ENCODE results near the gene CNOT4.

CNOT4 gene

GRCh38 chr7:135328053-135328452 is 181.8 kb downstream of the CNOT4 start:
- no peak for TF ChIP-seq TCF12 (IDR thresholded peaks at IDR 0.05; ENCODE audit: low read depth)

- TF ChIP-seq YY1 (IDR thresholded peaks at IDR 0.05; ENCODE audit: low read depth): no peak
- TF ChIP-seq TEAD4 (IDR thresholded peaks at IDR 0.05): no peak
- TF ChIP-seq TAF1 (IDR thresholded peaks at IDR 0.05; ENCODE audit: low read depth): no peak
- TF ChIP-seq EP300 (IDR thresholded peaks at IDR 0.05; ENCODE audit: borderline replicate concordance): no peak
- TF ChIP-seq CEBPB (IDR thresholded peaks at IDR 0.05): no peak
- no peak for TF ChIP-seq RAD21 (IDR thresholded peaks at IDR 0.05; ENCODE audit: low read depth)
- no peak for TF ChIP-seq FOXM1 (IDR thresholded peaks at IDR 0.05; ENCODE audit: borderline replicate concordance, low read depth)
- no peak for TF ChIP-seq TCF12 (IDR thresholded peaks at IDR 0.05; ENCODE audit: low read depth)
- no peak for TF ChIP-seq EGR1 (IDR thresholded peaks at IDR 0.05)
- no peak for TF ChIP-seq CREB1 (IDR thresholded peaks at IDR 0.05; ENCODE audit: low read depth)
- TF ChIP-seq ZBTB7A (IDR thresholded peaks at IDR 0.05; ENCODE audit: low read depth): no peak
- TF ChIP-seq MAX (IDR thresholded peaks at IDR 0.05): no peak
- no peak for TF ChIP-seq REST (IDR thresholded peaks at IDR 0.05; ENCODE audit: low read depth)
- no peak for TF ChIP-seq NFIC (IDR thresholded peaks at IDR 0.05)
- TF ChIP-seq USF1 (IDR thresholded peaks at IDR 0.05): no peak
These were observed 182.4 kb downstream of the CNOT4 start for GRCh38 chr7:135327458-135327857.

- TF ChIP-seq MAX (IDR thresholded peaks at IDR 0.05) (no peak; the same call in 1 of the 2 replicates), NFIC (IDR thresholded peaks at IDR 0.05) (peak; percentile 66), FOXM1 (IDR thresholded peaks at IDR 0.05; ENCODE audit: borderline replicate concordance, low read depth) (no peak), TEAD4 (IDR thresholded peaks at IDR 0.05) (no peak), TAF1 (IDR thresholded peaks at IDR 0.05; ENCODE audit: low read depth) (no peak), REST (IDR thresholded peaks at IDR 0.05; ENCODE audit: low read depth) (no peak), YY1 (IDR thresholded peaks at IDR 0.05; ENCODE audit: low read depth) (no peak)
These were observed 183.1 kb downstream of the CNOT4 start for GRCh38 chr7:135326636-135327280.

GRCh38 chr7:135322571-135323340 is 187.1 kb downstream of the CNOT4 start:
- TF ChIP-seq MAX (IDR thresholded peaks at IDR 0.05) (no peak), YY1 (IDR thresholded peaks at IDR 0.05; ENCODE audit: low read depth) (no peak), USF1 (IDR thresholded peaks at IDR 0.05) (no peak), FOXM1 (IDR thresholded peaks at IDR 0.05; ENCODE audit: borderline replicate concordance, low read depth) (no peak), REST (IDR thresholded peaks at IDR 0.05; ENCODE audit: low read depth) (no peak), EGR1 (IDR thresholded peaks at IDR 0.05) (no peak), CEBPB (IDR thresholded peaks at IDR 0.05) (no peak), EP300 (IDR thresholded peaks at IDR 0.05; ENCODE audit: borderline replicate concordance) (no peak), CREB1 (IDR thresholded peaks at IDR 0.05; ENCODE audit: low read depth) (no peak), TCF12 (IDR thresholded peaks at IDR 0.05; ENCODE audit: low read depth) (no peak), NFIC (IDR thresholded peaks at IDR 0.05) (no peak), TEAD4 (IDR thresholded peaks at IDR 0.05) (no peak), TAF1 (IDR thresholded peaks at IDR 0.05; ENCODE audit: low read depth) (no peak), RAD21 (IDR thresholded peaks at IDR 0.05; ENCODE audit: low read depth) (no peak)
